GM19467 (cell line): ENCODE results near the gene SORCS2.

ENCODE experiments used
- ATAC-seq: cut with Tn5 transposase; IDR thresholded peaks from one replicate; pipeline ENCODE4 v1.9.1; 2021; ENCODE audit warnings: mild to moderate bottlenecking, moderate library complexity; ENCODE audit not compliant: unreplicated experiment

The SORCS2 gene

DNA sequence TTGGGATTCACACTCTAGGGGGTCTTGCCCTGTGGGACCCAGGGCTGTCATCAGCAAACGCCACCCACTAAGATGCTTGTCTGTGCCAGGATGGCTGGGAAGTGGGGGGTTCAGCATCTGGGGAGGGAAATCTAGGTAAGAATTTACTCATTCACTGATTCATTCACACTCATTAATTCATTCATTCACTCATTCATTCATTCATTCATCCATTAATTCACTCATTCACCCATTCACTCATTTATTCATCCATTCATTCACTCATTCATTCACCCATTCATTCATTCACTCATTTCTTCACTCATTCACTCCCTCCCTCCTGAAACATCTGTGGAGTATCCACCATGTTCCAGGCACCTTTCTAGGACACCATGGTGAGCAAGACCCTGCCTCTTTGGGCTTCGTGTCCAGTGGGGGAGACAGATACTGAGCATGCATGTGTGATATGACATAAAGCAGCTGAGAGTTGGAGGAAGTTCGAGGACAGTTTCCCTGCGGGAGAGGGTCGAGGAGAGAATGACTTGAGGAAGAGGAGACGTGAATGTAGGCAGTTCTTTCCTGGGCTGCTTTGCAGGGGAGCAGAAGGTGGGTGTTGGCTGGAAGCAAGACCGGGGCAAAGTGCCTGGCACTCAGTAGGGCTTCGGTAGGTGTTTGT is 90.6 kb downstream of the SORCS2 start:
- ATAC-seq: no peak

DNA sequence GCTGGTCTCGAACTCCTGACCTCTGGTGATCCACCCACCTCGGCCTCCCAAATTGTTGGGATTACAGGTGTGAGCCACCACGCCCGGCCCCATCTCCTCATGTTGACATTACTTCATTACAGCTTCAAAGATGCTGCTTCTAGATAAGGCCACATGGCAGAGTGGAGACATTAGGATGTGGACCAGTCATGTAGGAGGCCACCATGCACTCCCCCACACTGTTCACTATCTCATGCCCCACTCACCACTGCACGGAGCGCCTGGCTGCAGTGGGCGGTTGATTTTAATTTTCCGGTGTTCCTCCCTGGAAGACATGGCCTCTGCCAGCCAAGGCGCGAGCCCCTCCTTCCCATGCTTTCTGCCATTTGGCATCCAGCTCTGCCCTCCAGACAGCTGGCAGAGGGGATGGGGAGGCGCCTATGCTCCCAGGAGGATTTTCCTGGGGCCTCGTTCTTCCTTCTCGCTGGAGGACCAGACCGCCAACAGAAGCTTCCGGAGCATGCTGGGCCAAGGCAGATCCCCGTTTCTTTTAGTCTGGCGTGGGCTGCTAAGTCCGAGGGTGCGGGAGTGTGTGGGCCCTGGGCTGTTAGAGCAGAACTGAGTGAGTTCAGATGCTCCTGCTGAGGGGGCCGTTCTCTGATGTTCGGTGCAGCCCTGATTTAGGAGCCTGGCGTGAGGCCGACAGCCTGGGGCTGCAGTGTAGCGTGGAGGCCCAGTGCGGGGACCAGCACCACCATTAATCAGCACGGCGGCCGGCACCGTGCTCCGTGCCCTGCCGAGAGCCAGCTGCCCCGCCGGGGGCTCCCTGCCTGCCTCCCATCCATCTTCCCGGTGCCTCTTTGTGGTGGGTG is 93.1 kb downstream of the SORCS2 start:
- no peak for ATAC-seq

DNA sequence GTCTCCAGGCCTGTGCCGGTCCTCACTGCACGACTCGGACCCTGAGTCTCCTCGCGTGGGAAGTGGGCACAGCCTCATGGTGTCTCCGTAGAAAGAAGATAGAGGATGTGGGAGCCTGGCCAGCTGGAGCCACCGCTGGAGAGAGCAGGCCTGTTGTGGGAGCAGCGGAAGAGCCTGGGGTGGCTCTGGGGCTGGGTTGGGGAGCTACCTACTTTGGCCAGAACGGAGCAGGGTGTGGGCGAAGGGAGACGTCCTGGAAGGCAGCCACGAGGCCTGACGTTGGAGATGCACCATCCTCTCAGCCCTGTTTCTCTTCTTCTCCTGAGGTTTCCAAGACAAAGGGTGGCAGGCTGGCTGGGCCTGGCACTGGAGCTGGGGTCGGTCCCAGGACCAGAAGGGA is 93.8 kb downstream of the SORCS2 start:
- ATAC-seq: no peak

DNA sequence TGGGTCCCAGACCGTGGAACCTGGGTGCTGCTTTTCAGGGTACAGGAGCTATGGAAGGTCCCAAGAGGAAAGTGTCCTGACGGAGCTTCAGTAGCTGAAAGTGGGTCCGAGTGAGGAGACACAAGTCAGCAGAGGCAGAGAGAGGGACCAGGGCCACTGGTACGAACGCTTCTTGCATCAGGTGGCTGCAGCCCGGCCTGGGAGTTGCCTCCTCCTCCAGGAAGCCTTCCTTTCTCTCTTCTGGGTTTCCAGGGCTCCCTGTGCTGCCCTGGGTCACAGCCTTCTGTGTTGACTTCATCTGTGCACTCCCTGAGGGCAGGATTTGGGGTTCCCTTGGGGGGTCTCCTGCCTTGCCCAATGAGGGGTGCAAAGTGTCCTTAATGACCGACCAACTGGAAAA is 94.5 kb downstream of the SORCS2 start:
- ATAC-seq: no peak

DNA sequence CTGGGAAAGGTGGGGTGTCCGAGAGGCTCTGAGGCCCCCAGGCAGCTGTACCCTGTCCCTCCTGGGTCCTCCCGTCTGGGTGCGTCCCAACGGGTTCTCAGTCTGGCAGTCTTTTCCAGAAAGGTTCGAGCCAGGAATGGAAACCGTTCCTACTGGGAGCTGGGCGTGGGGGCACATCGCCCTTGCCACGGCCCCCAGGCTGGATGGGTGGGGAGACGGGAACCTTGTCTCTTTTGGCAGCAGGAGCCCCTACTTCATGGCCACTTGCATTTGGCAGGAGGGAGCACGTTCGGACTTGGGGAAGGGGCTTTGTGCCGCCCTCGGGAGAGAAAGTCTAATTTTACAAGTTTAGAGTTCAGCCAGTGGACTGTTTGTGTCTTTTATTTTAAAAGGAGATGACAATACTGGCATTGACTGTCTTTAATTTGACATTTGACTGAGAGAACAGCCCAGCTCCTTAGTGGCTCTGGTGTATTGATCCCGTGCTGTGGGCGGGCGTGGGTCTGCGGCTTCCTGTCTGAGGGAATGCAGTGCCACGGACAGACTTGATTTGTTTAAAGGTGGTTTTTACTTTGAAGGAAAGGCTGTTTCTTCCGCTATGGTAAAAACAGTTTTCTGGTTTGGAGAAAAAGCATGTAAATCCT is 95.1 kb downstream of the SORCS2 start:
- no peak for ATAC-seq

DNA sequence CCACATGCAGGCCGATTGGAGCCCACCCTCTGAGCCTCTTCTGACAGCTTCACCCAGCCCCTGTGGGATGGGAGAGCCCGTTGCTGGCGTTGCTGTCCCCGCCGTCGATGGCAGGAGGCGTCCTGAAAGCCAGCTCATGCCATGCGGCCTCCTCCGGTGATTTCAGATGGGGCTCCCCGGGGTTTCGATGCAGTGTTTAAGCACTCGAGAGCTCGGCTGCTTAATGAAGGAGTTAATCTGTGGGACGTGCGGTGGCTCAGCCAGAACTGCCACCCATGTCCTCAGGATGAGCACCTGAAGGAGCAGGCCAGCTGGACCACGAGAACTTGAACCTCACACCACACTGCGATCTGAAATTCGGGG is 95.6 kb downstream of the SORCS2 start:
- ATAC-seq: no peak

DNA sequence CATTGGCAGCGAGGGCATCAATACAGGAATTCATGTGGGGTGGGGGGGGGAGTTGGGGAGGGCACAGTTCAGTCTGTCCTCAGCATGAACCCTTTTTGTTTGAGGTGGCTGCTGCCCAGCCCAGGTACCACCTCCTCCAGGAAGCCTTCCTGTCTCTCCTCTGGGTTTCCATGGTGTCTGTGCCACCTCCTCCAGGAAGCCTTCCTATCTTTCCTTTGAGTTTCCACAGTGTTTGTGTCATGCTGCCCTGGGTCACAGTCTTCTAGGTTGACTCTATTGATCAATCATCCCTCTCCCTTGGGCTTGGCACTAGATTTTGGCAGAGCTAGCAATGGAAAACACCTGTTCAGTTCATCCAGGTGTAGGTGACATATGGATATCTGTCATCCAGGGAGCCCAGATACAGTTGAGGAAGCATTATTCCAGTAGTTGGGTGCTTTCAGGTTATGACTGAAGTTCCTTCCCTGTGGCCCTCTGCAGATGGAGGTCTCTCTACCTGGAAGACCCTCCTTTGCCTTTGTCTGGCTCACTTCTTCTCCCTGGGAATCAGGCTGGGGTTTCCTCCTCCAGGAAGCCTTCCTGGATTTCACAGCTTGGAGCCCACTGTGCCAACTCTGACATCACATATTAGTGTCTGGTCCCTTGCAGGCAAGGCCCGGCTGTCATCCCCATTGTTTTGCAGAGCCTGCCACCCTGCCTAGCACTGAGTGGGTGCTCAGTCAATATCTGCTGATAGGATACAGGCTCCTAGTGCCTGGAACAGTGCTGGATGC is 96.6 kb downstream of the SORCS2 start:
- ATAC-seq: no peak

DNA sequence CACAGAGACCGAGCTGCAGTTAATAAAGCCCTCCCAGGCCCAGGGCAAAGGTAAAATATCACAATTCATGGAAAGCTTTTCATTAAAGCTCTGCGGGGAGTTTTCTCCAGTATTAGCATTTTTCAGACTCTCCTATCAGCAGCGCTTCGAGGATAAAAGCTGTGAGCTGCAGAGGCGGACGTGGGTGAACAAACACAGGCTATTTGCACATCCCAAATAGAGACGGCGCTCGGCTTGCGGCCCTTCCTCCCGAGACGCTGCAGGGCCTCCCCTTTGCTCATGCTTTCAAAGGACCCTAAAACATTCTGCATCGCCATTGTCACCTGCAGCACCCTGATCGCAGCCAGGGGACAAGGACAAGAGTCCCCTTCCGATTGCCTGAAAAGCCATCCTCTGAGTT is 97.3 kb downstream of the SORCS2 start:
- ATAC-seq: no peak

DNA sequence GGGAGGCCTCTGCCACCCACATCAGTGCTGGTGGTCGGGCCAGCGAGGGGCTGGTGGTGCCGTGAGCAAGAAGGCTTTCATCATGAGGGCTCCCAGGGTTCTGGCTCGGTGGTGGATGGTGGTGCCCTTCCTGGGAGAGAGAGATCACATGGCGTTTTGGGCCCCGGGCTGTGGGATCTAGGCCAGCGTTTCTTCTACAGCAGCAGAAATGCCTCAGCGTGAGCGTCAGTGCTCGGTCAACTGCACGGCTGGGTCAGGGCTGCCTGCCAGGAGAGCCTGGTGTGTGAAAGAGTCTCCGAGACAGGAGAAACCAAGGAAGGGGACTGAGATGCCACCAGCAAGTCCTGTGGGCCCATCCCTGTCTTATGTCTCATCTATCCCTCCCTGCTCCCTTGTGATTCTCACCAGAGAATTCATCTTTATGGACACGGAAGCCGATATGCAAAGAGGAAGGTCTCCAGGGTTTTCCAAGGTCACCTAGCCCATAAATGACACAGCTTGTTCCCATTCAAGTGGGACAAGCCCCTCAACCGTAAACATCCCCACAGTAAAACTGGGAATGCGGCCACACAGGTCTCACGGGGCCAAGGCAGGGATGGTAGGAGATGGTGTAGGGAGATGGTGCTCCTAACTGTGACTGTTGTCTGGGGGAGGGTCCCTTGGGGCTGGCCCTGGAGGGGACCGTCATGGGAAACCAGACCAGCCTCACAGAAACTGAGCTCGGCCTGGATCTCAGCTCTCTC is 99.2 kb downstream of the SORCS2 start:
- no peak for ATAC-seq

DNA sequence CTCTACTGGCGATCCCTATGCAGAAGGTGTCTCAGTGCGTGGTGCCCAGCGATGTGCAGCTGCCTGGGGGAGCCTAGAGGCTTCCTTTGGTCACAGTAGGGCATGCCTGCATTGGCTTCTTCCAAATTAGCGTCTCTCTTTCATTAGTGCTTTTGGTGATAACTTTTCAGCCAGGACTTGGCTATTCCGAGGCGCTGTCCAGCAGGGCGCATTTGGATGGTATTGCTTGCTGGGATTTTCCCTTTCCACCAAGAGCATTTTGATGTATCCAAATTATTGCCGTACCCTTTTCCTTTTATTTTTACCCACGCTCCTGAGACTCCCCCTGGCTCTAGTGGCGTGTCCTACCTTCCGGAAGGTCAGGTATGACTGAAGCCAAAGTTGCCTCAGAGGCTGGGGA is 101.4 kb downstream of the SORCS2 start:
- ATAC-seq: no peak

DNA sequence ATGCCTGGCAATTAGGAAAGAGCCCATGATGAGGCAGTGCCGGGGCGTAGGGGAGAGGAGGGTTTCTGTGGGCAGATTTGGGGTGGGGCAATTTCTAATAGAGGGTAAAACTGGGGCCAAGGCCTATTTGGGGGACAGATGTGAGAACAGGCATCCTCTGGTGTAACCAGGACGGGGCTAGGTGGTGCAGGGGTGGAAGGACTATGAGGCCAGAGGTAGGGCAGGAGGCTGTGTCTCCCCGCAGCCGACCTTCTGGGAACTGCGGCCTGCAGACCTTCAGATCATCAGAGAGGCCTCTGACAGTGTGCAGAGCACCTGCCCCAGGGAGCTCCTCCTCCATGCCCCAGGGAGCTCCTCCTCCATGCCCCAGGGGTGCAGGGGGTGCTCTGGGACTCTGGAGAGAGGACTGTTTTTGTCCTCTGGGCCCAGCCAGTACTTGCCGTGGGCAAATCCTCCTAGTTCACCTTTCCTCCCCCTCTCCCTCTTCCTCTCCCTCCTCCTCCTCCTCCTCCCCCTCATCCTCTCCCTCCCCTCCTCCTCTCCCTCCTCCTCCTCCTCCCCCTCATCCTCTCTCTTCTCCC is 101.9 kb downstream of the SORCS2 start:
- ATAC-seq: no peak

DNA sequence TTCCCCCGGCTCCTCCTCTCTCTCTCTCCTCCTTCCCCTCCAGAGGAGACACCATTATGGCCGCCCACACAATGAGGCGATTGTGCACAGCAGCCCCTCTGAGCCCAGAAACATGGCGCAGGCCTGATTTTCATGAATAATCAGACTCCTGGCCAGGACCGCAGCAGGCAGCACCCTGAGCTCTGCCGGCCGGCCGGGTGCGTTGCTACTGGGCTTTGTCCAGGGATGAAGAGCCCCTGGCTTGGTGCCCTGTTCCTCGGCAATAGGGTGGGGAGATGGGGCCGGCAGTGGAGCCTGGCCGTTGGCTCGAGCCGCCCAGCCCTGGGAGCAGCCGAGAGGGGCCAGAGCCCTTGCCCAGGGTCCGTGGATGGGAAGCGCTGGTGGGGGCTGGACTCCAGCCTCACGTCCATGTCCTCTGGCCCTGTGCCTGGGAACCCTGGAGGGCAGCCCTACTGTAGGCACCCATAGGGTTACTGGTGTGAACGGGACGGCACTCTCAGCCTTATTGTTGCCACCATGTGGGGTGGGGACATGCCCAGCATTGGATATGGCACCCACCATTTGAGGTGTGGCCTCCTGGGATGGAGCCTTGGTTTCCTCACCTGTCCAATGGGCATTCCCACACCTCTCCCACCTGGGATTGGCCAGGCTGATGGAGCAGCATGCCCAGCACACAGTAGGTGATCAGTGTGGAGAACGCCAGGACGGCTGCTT is 103.0 kb downstream of the SORCS2 start:
- no peak for ATAC-seq

DNA sequence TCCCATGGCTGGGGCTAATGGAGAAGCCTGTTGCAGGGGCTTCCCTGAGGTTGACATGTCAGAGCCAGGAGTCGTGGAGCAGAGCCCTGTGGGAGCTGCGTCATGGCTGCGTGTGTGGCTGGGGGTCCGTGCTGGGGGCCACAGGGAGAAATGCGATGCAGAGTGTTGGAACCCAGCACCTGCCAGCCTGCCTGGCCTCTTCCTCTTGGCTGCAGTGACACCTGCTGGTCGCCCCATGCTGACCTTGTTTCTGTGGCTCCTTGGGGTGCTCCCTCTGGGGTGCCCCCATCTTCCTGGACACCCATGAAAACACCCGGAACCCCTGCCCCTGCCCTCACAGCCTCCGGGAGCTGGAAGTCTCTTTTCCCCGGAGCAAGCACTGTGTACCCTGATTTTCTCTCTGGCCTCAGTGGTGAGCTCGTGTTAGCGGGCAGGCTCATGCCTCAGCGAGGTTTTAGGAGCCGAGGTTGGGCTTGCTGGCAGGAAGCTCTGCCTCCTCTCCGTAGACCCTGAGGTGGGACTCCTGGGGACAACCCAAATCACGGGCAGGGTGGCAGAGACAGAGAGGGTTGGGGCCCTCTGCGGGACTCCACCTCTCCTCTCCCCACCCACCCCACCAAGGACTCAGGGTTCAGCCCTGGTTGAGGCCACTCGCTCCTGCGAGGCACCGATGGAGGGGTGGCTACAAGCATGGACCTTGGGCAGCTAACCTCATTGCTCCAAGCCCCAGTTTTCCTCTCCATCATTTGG is 103.7 kb downstream of the SORCS2 start:
- ATAC-seq: no peak

DNA sequence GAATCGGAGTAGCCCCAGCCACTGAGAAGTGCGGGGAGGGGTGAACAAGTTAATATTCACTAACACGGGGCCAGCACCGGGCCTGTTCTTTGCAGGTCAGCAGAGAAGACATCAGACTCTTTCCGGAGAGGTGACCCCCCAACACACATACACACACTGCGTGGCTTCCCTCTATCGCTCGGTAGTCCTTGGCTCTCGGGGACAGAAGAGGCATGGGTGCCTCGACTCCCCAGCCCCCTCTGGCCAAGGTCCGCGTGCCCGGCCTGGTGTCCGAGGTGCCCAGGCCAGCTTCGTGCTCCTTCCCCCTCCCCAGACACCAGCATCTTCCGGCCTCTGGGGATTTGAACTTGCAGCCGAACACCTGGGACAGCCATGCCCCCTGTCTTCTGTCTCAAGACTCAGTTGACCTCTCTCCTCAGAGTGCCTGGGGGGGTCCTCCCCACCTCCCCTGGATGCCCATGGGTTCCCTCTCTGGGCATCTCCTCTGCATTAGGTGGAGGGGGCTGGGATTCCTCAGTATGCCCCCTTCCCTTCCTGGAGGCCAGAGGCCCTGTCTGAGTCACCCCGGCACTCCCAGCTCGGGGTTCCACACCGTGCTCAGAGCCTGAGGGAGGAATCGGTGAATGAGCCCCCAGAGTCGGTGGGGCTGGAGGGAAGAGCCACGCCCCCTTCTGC is 104.5 kb downstream of the SORCS2 start:
- ATAC-seq: no peak

DNA sequence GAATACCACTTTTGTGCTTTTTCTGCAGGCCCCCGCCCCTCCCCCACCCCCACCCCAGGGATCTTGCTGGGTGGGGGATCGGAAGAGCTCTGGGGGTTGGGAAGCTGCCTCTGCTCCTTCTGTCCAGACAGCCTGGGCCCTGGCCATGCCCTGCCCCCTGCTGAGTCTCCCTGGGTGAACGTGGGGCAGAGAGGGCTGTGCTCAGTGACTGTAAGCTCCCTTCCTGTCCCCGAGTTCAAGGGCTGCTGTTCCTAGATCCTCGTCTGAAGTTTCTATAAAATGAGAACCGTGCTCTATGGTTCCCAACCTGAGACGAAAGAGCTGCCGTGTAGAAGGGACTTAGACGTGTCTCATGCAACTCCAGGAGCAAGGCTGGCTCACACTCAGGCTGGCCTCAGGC is 105.0 kb downstream of the SORCS2 start:
- no peak for ATAC-seq

DNA sequence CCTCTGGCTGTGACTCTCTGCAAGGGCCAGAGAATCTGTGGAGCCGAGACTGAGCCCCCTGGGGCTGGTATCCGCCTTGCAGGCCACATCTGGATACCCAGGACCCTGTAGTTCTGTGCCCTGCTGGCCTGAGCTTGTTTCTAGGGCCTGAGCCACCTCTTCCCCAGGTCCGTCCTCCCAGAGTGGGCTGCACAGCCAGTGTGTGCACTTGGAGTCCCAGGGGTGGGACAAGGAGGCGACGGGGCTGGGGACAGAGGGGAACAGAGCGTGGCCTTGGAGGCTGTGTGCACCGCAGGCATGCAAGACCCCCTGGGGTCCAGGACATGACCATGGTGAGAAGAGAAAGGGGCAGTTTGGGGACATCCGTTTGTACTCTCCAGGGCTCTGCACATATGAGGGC is 105.5 kb downstream of the SORCS2 start:
- no peak for ATAC-seq

DNA sequence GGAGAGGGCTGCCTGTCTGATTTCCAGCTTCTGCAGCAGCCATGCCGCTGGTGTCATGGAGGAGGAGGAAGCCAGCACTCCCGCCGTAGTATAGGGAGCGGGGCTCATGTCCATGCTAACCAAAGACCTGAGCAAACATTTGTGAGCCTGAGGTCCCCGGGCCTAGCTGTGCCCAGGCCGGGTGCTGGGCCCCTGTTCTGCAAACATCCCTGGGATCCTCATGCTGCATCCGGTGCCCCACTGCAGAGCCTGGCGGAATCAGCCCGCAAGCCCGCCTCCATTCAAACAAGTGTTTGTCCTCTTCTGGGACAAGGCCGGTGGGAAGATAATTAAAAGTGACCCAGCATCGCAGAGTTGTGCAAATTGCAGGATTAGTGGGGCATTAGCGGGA is 106.3 kb downstream of the SORCS2 start:
- no peak for ATAC-seq
